Vagina (tissue), 2 donors: ENCODE data around the gene MBTPS1. TPM values are rescaled to one million over a fixed set of nuclear protein-coding genes. Genes with fewer than 3 reads are reported as not detected.

Source experiments
- DNase-seq, 2 donors: peaks; one replicate each; pipeline ENCODE4 v3.0.0-alpha.2; 2017; ENCODE audit errors: extremely low spot score in 2 of 2
- H3K27ac ChIP-seq: fragments of 200-600 bp; sonication (generic); one replicate; pipeline ENCODE4 v1.5.1; 2019
- H3K27me3 ChIP-seq: fragments of 200-600 bp; sonication (generic); one replicate; pipeline ENCODE4 v1.5.1; 2019
- H3K36me3 ChIP-seq, 2 donors: fragments of 200-600 bp; sonication (generic); one replicate each; pipeline ENCODE4 v1.5.1; 2017 to 2019
- H3K4me1 ChIP-seq: fragments of 200-600 bp; sonication (generic); one replicate; pipeline ENCODE4 v1.5.1; 2019
- H3K4me3 ChIP-seq, 2 donors: fragments of 200-600 bp; sonication (generic); 1 replicate in 1 of 2; 2 replicates in 1 of 2; pipeline ENCODE4 v1.5.1; 2016 to 2019
- H3K9me3 ChIP-seq: fragments of 200-600 bp; sonication (generic); one replicate; pipeline ENCODE4 v1.5.1; 2019
- CTCF ChIP-seq, 3 experiments: fragments of 450-650 bp in 2 of 3; fragments of 200-600 bp in 1 of 3; sonication (generic) in 1 of 3; IDR thresholded peaks; one replicate each; pipeline ENCODE4 v1.5.1; 2017 to 2019; ENCODE audit warnings: antibody characterized with exemption in 3 of 3, mild to moderate bottlenecking in 2 of 3, moderate library complexity in 2 of 3
- POLR2A ChIP-seq, 2 donors: fragments of 450-650 bp; IDR thresholded peaks; one replicate each; pipeline ENCODE4 v1.6.1; 2017; ENCODE audit warnings: antibody characterized with exemption in 2 of 2, mild to moderate bottlenecking in 2 of 2, moderate library complexity in 2 of 2
- POLR2AphosphoS5 ChIP-seq, 2 donors: sonication (generic); formaldehyde crosslinking; IDR thresholded peaks; one replicate each; pipeline ENCODE4 v1.9.0; 2017; ENCODE audit warnings: antibody characterized with exemption in 2 of 2, mild to moderate bottlenecking in 2 of 2, low read depth in 1 of 2; ENCODE audit not compliant: insufficient read depth in 1 of 2
- intact Hi-C: fragments of 100-400 bp; cut with DNase I; formaldehyde crosslinking; loops from one replicate; pipeline ENCODE4 v1.15.1; 2023
- total RNA-seq: library from RNA; depleted of rRNA; stranded (reverse); fragments of >200 nt; gene quantifications from one replicate; pipeline ENCODE4 v1.2.3, GENCODE V29; 2016

The MBTPS1 gene
- total RNA-seq, 1 donor from 2014 or later, result 71.0 TPM

- Histone ChIP-seq H3K4me1 (no peaks in the 10 kb centered on the region), H3K27ac (no peak overlapping the region), H3K4me3 (no peak overlapping the region), H3K27me3 (no peaks in the 10 kb centered on the region), H3K36me3 (no peaks in the 10 kb centered on the region), H3K9me3 (no peaks in the 10 kb centered on the region)
- no peak for TF ChIP-seq CTCF (IDR thresholded peaks at IDR 0.05)
- TF ChIP-seq POLR2A (IDR thresholded peaks at IDR 0.05), result no peak
- no peak for TF ChIP-seq POLR2AphosphoS5 (IDR thresholded peaks at IDR 0.05; ENCODE audit: insufficient read depth in 1 of 2, low read depth in 1 of 2)
- DNase-seq, result no peak
- intact Hi-C loops, result no loop called here
These were observed 73.1 kb downstream of the MBTPS1 start for GRCh38 chr16:84043486-84044117.

GRCh38 chr16:84042879-84043485, 73.8 kb downstream of the MBTPS1 start:
- intact Hi-C loops, result no loop called here
- Histone ChIP-seq H3K4me3 (no peak overlapping the region), H3K9me3 (no peaks in the 10 kb centered on the region), H3K36me3 (no peaks in the 10 kb centered on the region), H3K27ac (no peak overlapping the region), H3K27me3 (no peaks in the 10 kb centered on the region), H3K4me1 (no peaks in the 10 kb centered on the region)
- no peak for TF ChIP-seq POLR2A (IDR thresholded peaks at IDR 0.05)
- no peak for TF ChIP-seq POLR2AphosphoS5 (IDR thresholded peaks at IDR 0.05; ENCODE audit: insufficient read depth in 1 of 2, low read depth in 1 of 2)
- TF ChIP-seq CTCF (IDR thresholded peaks at IDR 0.05), result no peak
- no peak for DNase-seq

- no peak within 1 kb of the TSS for H3K4me3 ChIP-seq
- TF ChIP-seq CTCF (IDR thresholded peaks at IDR 0.05), result no peak
- no peak for TF ChIP-seq POLR2AphosphoS5 (IDR thresholded peaks at IDR 0.05; ENCODE audit: insufficient read depth in 1 of 2, low read depth in 1 of 2)
- TF ChIP-seq POLR2A (IDR thresholded peaks at IDR 0.05), result no peak
- H3K27me3 ChIP-seq, result no peaks in the 10 kb centered on the region
- no peaks in the 10 kb centered on the region for H3K4me1 ChIP-seq
- H3K36me3 ChIP-seq, result no peaks in the 10 kb centered on the region
- intact Hi-C loops, result no loop called here
- no peaks in the 10 kb centered on the region for H3K9me3 ChIP-seq
- H3K27ac ChIP-seq, result no peak within 1 kb of the TSS
- no peak for DNase-seq
These were observed 74.3 kb downstream of the MBTPS1 start, which contains the start of gene SLC38A8 for GRCh38 chr16:84042308-84042878. Gene SLC38A8 (minus strand): TSS chr16:84042795. CDS start chr16:84042157, 638 bp downstream.

- H3K27me3 ChIP-seq, result no peaks in the 10 kb centered on the region
- no peaks in the 10 kb centered on the region for H3K9me3 ChIP-seq
- no peaks in the 10 kb centered on the region for H3K36me3 ChIP-seq
- intact Hi-C loops, result no loop called here
- H3K4me3 ChIP-seq, result no peak overlapping the region
- no peak for DNase-seq
- H3K27ac ChIP-seq, result no peak overlapping the region
- TF ChIP-seq POLR2AphosphoS5 (IDR thresholded peaks at IDR 0.05; ENCODE audit: insufficient read depth in 1 of 2, low read depth in 1 of 2), result no peak
- TF ChIP-seq POLR2A (IDR thresholded peaks at IDR 0.05), result no peak
- no peak for TF ChIP-seq CTCF (IDR thresholded peaks at IDR 0.05)
- H3K4me1 ChIP-seq, result no peaks in the 10 kb centered on the region
These were observed 74.9 kb downstream of the MBTPS1 start for GRCh38 chr16:84041881-84042280.
